Measurements from ENCODE around the gene SPSB1. TPM values are rescaled to one million over a fixed set of nuclear protein-coding genes. Genes with fewer than 3 reads are reported as not detected.

SPSB1 gene
- polyA plus RNA-seq, 1 donor from 2014 or later = 1.4 TPM

DNA sequence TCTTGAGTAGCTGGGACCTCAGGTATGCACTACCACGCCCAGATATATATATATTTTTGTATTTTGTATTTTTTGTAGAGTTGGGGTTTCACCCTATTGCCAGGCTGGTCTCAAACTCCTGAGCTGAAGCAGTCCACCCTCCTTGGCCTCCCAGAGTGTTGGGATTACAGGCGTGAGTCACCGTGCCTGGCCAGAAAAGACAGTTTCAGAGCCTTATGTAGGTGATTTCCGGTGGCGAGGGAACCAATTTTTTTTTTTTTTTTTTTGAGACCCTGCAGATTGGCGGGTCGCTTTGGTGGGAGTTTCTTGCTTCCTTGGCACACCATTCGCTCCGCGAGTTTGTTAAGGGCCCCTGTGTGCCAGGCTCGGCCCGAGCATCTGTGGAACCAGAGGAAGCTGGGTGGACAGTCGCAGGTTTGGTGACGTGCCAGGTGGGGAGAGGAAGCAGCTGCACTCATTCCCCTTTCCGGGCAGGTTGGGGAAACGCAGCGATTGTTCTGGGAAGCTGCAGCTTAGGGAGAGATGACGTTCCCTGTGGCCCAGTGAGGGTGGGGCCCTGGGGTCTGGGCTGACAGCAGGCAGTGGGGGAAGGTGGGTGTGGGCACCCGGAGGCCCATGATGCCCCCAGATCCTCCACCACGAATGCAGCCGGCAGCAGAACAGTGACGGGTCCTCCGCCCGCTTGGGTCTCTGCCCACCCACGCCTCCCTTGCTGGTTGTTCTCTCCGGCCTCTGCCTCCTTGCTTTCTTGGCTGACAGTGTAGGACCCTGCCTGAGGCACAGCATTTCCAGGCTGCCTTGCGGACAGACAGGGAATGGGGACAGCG, 25.1 kb downstream of the SPSB1 start:
- no peaks in the 10 kb centered on the region for H3K27me3 ChIP-seq (ENCODE audit: insufficient read depth, low read depth, low read length)
- no peaks in the 10 kb centered on the region for H4K20me1 ChIP-seq (ENCODE audit: insufficient read depth)
- H3K4me3 ChIP-seq (ENCODE audit: low read length) = no peak overlapping the region
- no peak overlapping the region for H2AFZ ChIP-seq (ENCODE audit: low read depth, low read length)
- H3K9me2 ChIP-seq (ENCODE audit: insufficient read depth, low read length) = no peaks in the 10 kb centered on the region
- no peak overlapping the region for H3K9ac ChIP-seq (ENCODE audit: low read length)
- no peaks in the 10 kb centered on the region for H3K9me3 ChIP-seq (ENCODE audit: low read length)
- H3K27ac ChIP-seq (ENCODE audit: low read length) = no peak overlapping the region
- no peaks in the 10 kb centered on the region for H3K79me2 ChIP-seq (replicated peaks; ENCODE audit: insufficient read depth, low read length)
- no peak overlapping the region for H3K4me2 ChIP-seq (ENCODE audit: low read length)
- H3F3A ChIP-seq (ENCODE audit: insufficient read depth, low read length, poor library complexity, severe bottlenecking) = no peaks in the 10 kb centered on the region
- TF ChIP-seq, protein P1, sequence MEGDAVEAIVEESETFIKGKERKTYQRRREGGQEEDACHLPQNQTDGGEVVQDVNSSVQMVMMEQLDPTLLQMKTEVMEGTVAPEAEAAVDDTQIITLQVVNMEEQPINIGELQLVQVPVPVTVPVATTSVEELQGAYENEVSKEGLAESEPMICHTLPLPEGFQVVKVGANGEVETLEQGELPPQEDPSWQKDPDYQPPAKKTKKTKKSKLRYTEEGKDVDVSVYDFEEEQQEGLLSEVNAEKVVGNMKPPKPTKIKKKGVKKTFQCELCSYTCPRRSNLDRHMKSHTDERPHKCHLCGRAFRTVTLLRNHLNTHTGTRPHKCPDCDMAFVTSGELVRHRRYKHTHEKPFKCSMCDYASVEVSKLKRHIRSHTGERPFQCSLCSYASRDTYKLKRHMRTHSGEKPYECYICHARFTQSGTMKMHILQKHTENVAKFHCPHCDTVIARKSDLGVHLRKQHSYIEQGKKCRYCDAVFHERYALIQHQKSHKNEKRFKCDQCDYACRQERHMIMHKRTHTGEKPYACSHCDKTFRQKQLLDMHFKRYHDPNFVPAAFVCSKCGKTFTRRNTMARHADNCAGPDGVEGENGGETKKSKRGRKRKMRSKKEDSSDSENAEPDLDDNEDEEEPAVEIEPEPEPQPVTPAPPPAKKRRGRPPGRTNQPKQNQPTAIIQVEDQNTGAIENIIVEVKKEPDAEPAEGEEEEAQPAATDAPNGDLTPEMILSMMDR (IDR thresholded peaks at IDR 0.05; ENCODE audit: poor library complexity, severe bottlenecking) = no peak
- TF ChIP-seq TAF1 (IDR thresholded peaks at IDR 0.05; ENCODE audit: low read depth) = no peak
- TF ChIP-seq, protein P2, sequence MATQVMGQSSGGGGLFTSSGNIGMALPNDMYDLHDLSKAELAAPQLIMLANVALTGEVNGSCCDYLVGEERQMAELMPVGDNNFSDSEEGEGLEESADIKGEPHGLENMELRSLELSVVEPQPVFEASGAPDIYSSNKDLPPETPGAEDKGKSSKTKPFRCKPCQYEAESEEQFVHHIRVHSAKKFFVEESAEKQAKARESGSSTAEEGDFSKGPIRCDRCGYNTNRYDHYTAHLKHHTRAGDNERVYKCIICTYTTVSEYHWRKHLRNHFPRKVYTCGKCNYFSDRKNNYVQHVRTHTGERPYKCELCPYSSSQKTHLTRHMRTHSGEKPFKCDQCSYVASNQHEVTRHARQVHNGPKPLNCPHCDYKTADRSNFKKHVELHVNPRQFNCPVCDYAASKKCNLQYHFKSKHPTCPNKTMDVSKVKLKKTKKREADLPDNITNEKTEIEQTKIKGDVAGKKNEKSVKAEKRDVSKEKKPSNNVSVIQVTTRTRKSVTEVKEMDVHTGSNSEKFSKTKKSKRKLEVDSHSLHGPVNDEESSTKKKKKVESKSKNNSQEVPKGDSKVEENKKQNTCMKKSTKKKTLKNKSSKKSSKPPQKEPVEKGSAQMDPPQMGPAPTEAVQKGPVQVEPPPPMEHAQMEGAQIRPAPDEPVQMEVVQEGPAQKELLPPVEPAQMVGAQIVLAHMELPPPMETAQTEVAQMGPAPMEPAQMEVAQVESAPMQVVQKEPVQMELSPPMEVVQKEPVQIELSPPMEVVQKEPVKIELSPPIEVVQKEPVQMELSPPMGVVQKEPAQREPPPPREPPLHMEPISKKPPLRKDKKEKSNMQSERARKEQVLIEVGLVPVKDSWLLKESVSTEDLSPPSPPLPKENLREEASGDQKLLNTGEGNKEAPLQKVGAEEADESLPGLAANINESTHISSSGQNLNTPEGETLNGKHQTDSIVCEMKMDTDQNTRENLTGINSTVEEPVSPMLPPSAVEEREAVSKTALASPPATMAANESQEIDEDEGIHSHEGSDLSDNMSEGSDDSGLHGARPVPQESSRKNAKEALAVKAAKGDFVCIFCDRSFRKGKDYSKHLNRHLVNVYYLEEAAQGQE (IDR thresholded peaks at IDR 0.05; ENCODE audit: borderline replicate concordance) = no peak
- H3K36me3 ChIP-seq (ENCODE audit: insufficient read depth, low read length) = no peaks in the 10 kb centered on the region

DNA sequence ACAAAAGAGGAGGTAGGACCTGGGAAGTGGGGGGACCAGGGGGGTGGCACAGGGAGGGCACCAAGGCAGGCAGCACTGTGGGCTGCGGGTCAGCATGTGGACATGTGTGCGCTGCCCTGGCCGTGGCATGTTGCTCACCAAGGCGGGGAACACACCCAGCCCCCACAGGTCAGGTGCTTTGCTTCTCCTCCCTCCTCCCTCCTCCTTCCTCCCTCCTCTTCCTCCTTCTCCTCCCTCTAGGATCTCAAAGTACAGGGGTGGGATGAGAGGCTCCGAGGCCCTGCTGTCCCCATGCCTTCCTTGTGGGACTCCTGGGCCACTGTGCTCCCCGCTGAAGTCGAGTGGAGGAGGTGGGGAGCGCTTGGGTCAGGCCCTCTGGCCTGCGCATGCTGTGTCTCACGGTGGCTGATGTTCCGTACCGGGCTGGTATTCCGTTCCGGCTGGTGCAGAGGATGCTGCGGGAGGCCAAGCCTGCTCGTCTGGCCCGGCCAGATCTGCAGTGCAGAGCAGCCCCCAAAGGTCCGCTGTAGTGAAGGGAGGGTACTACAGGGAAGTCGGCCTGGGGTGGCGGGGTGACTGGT, 26.6 kb downstream of the SPSB1 start:
- Histone ChIP-seq H3K27me3 (ENCODE audit: insufficient read depth, low read depth, low read length) (no peaks in the 10 kb centered on the region), H4K20me1 (ENCODE audit: insufficient read depth) (no peaks in the 10 kb centered on the region), H3K27ac (ENCODE audit: low read length) (no peak overlapping the region), H3K79me2 (replicated peaks; ENCODE audit: insufficient read depth, low read length) (no peaks in the 10 kb centered on the region), H3K9me2 (ENCODE audit: insufficient read depth, low read length) (no peaks in the 10 kb centered on the region), H3K4me2 (ENCODE audit: low read length) (no peak overlapping the region), H3F3A (ENCODE audit: insufficient read depth, low read length, poor library complexity, severe bottlenecking) (no peaks in the 10 kb centered on the region), H3K36me3 (ENCODE audit: insufficient read depth, low read length) (no peaks in the 10 kb centered on the region), H3K4me3 (ENCODE audit: low read length) (no peak overlapping the region), H3K9ac (ENCODE audit: low read length) (no peak overlapping the region), H3K9me3 (ENCODE audit: low read length) (no peaks in the 10 kb centered on the region), H2AFZ (ENCODE audit: low read depth, low read length) (no peak overlapping the region)
- TF ChIP-seq, protein P2 (IDR thresholded peaks at IDR 0.05; ENCODE audit: borderline replicate concordance) = no peak
- TF ChIP-seq POLR2AphosphoS5 (IDR thresholded peaks at IDR 0.05) = no peak
- no peak for TF ChIP-seq EP300 (conservative IDR thresholded peaks at IDR 0.05; ENCODE audit: poor library complexity, severe bottlenecking)
- TF ChIP-seq, protein P1 (IDR thresholded peaks at IDR 0.05; ENCODE audit: poor library complexity, severe bottlenecking) = no peak
- TF ChIP-seq RAD21 (conservative IDR thresholded peaks at IDR 0.05) = no peak
- no peak for TF ChIP-seq SMC3 (conservative IDR thresholded peaks at IDR 0.05; ENCODE audit: poor library complexity)
- TF ChIP-seq TAF1 (IDR thresholded peaks at IDR 0.05; ENCODE audit: low read depth) = no peak
- no peak for TF ChIP-seq EZH2 (IDR thresholded peaks at IDR 0.05; ENCODE audit: borderline replicate concordance, insufficient read depth, low read length, poor library complexity, severe bottlenecking)
- TF ChIP-seq MXI1 (conservative IDR thresholded peaks at IDR 0.05; ENCODE audit: poor library complexity, severe bottlenecking) = no peak

All from neural cell (in vitro differentiated cells).